Adrenal gland (tissue), 5 donors: ENCODE data around the gene RETREG2.

Experiments
- CTCF ChIP-seq, 6 experiments: fragments of 450-650 bp in 4 of 6; fragments of 200-600 bp in 2 of 6; sonication (generic) in 1 of 6; IDR thresholded peaks; 1 replicate in 5 of 6; 2 replicates in 1 of 6; pipeline versions ENCODE4 v1.5.1 to v1.8.0; 2016 to 2021; ENCODE audit warnings: antibody characterized with exemption in 6 of 6, mild to moderate bottlenecking in 2 of 6, moderate library complexity in 1 of 6
- POLR2A ChIP-seq, 2 donors: fragments of 450-650 bp; IDR thresholded peaks; one replicate each; pipeline ENCODE4 v1.6.1; 2017; ENCODE audit warnings: antibody characterized with exemption in 2 of 2, mild to moderate bottlenecking in 2 of 2, moderate library complexity in 1 of 2
- donor health status: DM: no; HTN: no; CAD: no.

GRCh38 chr2:219157396-219157795 lies 20.7 kb upstream of the RETREG2 start:
- TF ChIP-seq CTCF (IDR thresholded peaks at IDR 0.05) (no peak), POLR2A (IDR thresholded peaks at IDR 0.05) (no peak)
